ENCODE measurements around the gene ZNF440.

DNA sequence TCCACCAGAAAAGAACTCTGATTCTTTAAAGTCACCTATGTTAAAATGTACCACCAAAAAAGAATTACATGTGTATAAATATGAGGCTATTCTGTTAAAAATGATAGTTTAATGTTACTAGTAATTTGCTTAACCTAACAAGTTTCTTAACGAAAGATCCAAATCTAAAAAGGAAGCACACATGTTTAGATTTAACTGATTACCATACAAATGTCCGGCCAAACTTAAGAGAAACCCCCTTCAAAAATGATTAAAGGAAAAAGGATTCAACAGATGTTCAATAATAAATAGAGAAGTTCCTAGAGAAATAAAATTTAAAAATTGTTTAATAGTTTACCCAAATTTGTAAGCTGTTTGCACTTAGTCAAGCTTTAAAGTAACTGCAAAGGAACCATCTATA lies 68.5 kb downstream of the ZNF440 start:
- TF ChIP-seq POLR2A (IDR thresholded peaks at IDR 0.05) = no peak
- TF ChIP-seq, protein P1, sequence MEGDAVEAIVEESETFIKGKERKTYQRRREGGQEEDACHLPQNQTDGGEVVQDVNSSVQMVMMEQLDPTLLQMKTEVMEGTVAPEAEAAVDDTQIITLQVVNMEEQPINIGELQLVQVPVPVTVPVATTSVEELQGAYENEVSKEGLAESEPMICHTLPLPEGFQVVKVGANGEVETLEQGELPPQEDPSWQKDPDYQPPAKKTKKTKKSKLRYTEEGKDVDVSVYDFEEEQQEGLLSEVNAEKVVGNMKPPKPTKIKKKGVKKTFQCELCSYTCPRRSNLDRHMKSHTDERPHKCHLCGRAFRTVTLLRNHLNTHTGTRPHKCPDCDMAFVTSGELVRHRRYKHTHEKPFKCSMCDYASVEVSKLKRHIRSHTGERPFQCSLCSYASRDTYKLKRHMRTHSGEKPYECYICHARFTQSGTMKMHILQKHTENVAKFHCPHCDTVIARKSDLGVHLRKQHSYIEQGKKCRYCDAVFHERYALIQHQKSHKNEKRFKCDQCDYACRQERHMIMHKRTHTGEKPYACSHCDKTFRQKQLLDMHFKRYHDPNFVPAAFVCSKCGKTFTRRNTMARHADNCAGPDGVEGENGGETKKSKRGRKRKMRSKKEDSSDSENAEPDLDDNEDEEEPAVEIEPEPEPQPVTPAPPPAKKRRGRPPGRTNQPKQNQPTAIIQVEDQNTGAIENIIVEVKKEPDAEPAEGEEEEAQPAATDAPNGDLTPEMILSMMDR (IDR thresholded peaks at IDR 0.05) = no peak
